Stimulated activated naive CD8-positive, alpha-beta T cell treated with anti-CD3 and anti-CD28 coated beads, Interleukin-15, amount 100 ng/mL, for 72 hours (primary cell): Measurements from ENCODE around the gene CWC15.
"Not testable (repeated sequence)": the region's sequence is repeated elsewhere in the genome, so short reads cannot be mapped to it uniquely, and the experiment has no call there.

ENCODE experiments used
- ATAC-seq: fragments of 150-1000 bp; cut with Tn5 transposase; 2 replicates; pipeline ENCODE4 v1.10.0; 2021; ENCODE audit warnings: mild to moderate bottlenecking, moderate library complexity
- DNase-seq, 2 donors: peaks; one replicate each; pipeline ENCODE4 v3.0.0; 2021 to 2022
- H3K27ac Mint-ChIP-seq, 2 donors: one replicate each; pipeline ENCODE4 v1.8.0; 2022; ENCODE audit warnings: mild to moderate bottlenecking in 2 of 2, mixed read lengths in 2 of 2, moderate library complexity in 2 of 2
- H3K27me3 Mint-ChIP-seq: one replicate; pipeline ENCODE4 v1.8.0; 2022; ENCODE audit warnings: mixed read lengths
- H3K4me1 Mint-ChIP-seq: one replicate; pipeline ENCODE4 v1.8.0; 2022; ENCODE audit warnings: mild to moderate bottlenecking, mixed read lengths
- H3K4me3 Mint-ChIP-seq, 2 donors: one replicate each; pipeline ENCODE4 v1.8.0; 2022; ENCODE audit warnings: mild to moderate bottlenecking in 2 of 2, mixed read lengths in 2 of 2, moderate library complexity in 1 of 2
- H3K9me3 Mint-ChIP-seq, 2 donors: one replicate each; pipeline ENCODE4 v1.8.0; 2022; ENCODE audit warnings: mixed read lengths in 2 of 2

Gene CWC15

DNA sequence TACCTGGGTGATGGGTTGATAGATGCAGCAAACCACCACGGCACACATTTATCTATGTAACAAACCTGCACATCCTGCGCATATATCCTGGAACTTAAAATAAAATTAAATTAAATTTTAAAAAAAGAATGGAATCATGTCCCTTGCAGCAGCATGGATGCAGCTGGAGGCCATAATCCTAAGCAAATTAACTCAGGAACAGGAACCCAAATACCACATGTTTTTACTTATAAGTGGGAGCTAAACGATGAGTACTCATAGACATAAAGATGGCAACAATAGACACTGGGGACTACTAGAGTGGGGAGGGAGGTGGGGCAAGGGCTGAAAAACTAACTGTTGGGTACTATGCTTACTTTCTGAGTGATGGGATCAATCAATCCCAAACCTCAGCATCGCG is 40.9 kb downstream of the CWC15 start:
- H3K4me1 Mint-ChIP-seq: peaks cover 28% of the 10 kb centered on the region
- H3K4me3 Mint-ChIP-seq: no peak overlapping the region
- H3K27ac Mint-ChIP-seq: no peak overlapping the region
- ATAC-seq (no peak), DNase-seq (no peak)
- H3K9me3 Mint-ChIP-seq: no peaks in the 10 kb centered on the region
- H3K27me3 Mint-ChIP-seq: no peaks in the 10 kb centered on the region

DNA sequence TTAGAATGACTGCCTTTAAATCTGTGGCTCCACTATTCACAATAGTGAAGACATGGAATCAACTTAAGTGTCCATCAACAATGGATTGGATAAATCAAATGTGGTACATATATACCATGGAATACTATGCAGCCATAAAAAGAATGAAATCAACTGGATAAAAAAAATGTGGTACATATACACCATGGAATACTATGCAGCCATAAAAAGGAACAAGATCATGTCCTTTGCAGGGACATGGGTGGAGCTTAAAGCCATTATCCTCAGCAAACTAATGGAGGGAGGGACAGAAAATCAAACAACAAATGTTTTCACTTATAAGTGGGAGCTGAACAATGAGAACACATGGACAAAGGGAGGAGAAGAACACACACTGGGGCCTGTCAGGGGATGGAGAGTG is 41.3 kb downstream of the CWC15 start:
- H3K4me1 Mint-ChIP-seq: peaks cover 29% of the 10 kb centered on the region
- H3K9me3 Mint-ChIP-seq, H3K27ac Mint-ChIP-seq, H3K4me3 Mint-ChIP-seq, H3K27me3 Mint-ChIP-seq, ATAC-seq, DNase-seq: not testable (repeated sequence)

DNA sequence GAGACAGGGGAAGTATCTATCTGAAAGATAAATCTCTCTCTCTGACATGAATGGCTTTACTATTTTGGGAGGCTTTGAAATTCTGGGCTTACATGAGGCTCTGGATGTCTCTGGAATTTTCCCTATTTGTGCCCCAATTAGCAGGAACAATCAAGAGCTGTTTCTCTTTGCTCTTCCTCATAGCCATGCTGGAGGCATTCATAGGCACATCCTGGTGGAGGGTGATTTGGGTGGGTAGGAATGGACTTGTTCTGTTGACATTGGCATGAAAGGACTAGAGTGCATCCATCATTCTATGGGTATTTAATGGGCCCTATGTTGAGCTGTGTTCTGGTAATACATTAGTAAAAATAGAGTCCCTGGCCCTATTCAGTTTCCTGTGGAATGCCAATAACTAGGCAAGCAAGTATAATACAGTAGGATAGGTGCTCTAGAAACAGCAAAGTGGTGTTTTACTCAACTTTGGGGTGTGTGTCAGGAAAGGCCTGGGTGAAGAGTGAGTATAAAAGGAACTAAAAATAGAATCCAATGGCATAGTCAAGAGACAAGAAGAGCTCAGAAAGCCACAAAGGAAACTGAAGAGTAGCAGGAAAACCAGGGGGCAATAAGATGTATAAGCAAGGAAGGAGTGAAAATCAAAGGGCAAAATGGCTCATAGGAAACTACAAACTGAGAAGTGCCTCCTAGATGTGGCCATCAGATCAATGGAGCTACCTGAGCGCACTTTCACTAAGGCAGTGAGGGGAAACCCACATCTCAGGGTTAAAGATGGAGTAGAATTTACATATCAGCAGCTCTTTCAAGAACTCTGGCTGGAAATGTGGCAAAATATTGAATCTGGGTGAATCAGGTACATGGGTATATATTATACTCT is 45.0 kb downstream of the CWC15 start:
- no peak overlapping the region for H3K4me3 Mint-ChIP-seq
- DNase-seq (no peak), ATAC-seq (no peak)
- H3K27ac Mint-ChIP-seq: peak overlapping the region in 1 of 2 donors; percentile 19
- no peaks in the 10 kb centered on the region for H3K27me3 Mint-ChIP-seq
- H3K9me3 Mint-ChIP-seq: peaks cover 5 to 17% of the 10 kb centered on the region in 2 donors
- peaks cover 39% of the 10 kb centered on the region for H3K4me1 Mint-ChIP-seq

DNA sequence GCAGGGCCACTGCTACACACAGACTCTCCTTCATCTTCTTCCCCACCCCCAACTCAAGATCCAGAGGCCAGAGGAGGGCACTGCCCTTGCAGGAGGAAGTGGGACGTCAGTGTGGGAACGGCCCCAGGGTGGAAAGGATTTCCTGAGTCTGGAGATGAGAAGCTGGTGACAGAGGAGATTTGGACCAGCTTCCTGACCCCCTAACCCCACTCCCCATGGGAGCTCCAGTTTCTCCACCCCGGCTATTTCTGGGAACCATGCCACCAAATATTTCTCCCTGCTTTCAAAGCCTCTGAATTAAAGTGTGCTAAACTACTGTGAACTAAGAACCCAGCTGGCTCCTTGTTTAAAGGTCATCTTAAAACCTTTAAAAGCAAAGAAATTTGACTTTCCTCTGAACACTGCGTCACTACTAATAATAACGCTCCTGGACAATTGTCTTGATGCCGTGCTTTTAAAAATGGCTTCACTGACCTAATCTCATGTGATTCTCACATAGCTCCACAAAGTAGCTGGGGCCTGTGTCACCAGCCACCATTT is 46.6 kb downstream of the CWC15 start:
- Mint-ChIP-seq H3K9me3 (peaks cover 5 to 17% of the 10 kb centered on the region in 2 donors), H3K27me3 (no peaks in the 10 kb centered on the region), H3K4me3 (no peak overlapping the region), H3K4me1 (peaks cover 39% of the 10 kb centered on the region), H3K27ac (no peak overlapping the region)
- DNase-seq: no peak
- ATAC-seq: no peak

DNA sequence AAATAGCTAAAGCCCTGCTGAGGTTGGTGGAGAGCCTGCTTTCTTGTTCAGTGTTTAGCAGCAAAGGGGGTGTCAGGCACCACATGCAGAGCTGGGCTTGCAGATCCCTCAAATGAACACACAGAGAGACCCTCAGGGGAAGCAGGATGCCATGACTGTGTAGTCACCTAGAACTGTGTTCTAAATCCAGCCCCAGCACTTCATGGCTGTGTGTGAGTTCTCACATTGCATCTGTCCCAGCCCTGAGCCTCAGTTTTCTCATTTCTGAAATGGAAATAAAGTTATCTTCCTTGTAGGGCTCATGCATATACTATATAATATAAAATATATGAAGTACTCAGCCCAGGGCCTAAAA is 47.1 kb downstream of the CWC15 start:
- DNase-seq (no peak), ATAC-seq (no peak)
- Mint-ChIP-seq H3K4me1 (peaks cover 39% of the 10 kb centered on the region), H3K27me3 (no peaks in the 10 kb centered on the region), H3K27ac (peak overlapping the region in 1 of 2 donors; percentile 29), H3K9me3 (peaks cover 5 to 17% of the 10 kb centered on the region in 2 donors), H3K4me3 (no peak overlapping the region)

DNA sequence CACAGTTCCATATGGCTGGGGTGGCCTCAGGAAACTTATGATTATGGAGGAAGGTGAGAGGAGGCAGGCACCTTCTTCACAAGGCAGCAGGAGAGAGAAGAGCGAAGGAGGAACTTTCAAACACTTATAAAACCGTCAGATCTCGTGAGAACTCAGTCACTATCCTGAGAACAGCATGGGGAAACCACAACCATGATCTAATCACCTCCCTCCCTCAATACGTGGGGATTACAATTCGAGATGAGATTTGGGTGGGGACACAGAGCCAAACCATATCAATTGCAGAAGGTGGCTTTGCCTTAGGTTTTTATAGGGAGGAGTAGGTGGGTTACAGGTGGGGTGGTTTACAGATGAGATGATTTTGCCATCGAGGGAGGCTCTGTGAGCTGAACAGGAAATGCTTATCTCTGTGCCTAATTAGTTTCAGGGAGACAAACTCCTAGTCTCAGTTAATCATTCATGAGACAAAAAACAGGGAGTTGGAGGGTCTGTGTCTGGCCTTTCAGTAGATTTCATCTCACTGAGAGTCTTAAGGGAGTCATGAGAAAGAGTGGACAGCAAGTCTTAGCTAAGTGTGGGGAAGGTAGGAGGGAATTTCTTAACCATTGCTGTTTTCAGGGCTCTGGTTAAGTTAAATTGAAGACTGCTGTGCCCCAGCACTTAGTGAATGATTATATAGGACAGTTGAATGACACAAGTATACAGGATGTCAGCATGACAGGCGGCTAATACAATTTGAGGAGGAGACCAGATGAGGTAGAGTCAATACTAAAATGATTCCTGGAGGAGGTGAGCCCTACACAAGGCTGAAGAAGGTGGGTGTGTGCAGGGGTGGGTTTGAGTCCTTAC is 47.7 kb downstream of the CWC15 start:
- DNase-seq (no peak), ATAC-seq (peak; percentile 19)
- H3K27ac Mint-ChIP-seq: peak overlapping the region in 1 of 2 donors; percentile 38
- H3K27me3 Mint-ChIP-seq: no peaks in the 10 kb centered on the region
- H3K4me1 Mint-ChIP-seq: peaks cover 39% of the 10 kb centered on the region
- no peak overlapping the region for H3K4me3 Mint-ChIP-seq
- H3K9me3 Mint-ChIP-seq: peaks cover 5 to 17% of the 10 kb centered on the region in 2 donors

DNA sequence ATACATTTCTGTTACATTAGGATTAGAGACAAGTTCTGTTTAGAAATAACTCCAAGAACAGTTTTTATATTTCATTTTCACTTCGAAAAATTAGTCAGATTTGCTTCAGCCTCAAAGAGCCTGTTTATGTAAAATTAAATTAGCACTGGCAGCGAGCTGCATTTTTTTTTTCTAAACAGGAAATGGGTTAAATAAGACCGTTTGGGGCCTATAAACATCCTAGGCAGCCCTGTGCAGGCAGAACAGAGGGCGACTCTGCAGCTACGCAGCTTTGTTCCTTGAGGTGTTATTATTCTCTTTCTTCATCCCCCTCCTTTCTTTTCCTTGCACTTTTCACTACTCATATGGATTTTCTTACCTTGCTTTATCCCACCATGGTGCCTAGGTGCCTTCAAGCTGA is 48.7 kb downstream of the CWC15 start:
- Mint-ChIP-seq H3K9me3 (peaks cover 5 to 17% of the 10 kb centered on the region in 2 donors), H3K27me3 (no peaks in the 10 kb centered on the region), H3K4me3 (peak overlapping the region; percentile 4), H3K4me1 (peaks cover 39% of the 10 kb centered on the region), H3K27ac (peak overlapping the region in 1 of 2 donors; percentile 38)
- ATAC-seq (peak; percentile 61), DNase-seq (no peak)

DNA sequence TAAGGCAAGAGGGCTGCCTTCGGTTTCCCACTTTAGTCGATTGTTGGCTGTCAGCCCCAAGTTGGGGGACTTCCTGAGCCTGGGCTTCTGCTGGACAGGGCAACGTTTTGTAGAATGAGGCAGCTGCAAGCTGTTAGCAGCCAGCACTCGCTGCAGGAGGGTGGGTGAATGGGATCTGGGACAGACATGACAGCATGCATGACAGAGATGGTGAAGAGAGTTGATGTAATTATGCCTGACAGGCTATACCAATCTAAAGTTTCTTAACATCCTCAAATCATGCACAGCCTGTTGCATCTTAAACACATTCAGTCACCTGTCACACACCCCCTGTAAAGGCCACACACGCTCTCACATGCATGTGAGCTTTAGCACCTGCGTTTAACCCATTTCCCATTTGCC is 49.2 kb downstream of the CWC15 start:
- Mint-ChIP-seq H3K9me3 (peaks cover 5 to 17% of the 10 kb centered on the region in 2 donors), H3K4me3 (peak overlapping the region in 1 of 2 donors; percentile 4), H3K4me1 (peaks cover 39% of the 10 kb centered on the region), H3K27ac (no peak overlapping the region), H3K27me3 (no peaks in the 10 kb centered on the region)
- DNase-seq (no peak), ATAC-seq (no peak)

DNA sequence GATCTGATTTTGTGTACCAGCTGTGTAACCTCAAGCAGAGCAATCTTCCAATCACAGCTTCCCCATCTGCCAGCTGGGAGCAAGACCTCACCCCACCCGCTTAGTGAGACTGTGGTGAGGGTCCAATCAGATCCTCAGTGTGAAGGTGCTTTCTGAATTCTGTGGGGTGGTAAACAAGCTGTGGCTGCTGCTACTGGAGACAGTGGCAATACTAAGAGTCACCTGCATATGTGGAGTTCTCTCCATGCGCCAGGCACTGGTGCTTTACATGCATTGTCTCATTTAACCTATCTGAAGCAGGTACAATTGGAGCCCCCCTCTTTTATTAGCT is 50.4 kb downstream of the CWC15 start:
- ATAC-seq: no peak
- Mint-ChIP-seq H3K27ac (no peak overlapping the region), H3K9me3 (peaks cover 5 to 17% of the 10 kb centered on the region in 2 donors), H3K4me3 (no peak overlapping the region), H3K4me1 (peaks cover 31% of the 10 kb centered on the region), H3K27me3 (no peaks in the 10 kb centered on the region)
- no peak for DNase-seq

DNA sequence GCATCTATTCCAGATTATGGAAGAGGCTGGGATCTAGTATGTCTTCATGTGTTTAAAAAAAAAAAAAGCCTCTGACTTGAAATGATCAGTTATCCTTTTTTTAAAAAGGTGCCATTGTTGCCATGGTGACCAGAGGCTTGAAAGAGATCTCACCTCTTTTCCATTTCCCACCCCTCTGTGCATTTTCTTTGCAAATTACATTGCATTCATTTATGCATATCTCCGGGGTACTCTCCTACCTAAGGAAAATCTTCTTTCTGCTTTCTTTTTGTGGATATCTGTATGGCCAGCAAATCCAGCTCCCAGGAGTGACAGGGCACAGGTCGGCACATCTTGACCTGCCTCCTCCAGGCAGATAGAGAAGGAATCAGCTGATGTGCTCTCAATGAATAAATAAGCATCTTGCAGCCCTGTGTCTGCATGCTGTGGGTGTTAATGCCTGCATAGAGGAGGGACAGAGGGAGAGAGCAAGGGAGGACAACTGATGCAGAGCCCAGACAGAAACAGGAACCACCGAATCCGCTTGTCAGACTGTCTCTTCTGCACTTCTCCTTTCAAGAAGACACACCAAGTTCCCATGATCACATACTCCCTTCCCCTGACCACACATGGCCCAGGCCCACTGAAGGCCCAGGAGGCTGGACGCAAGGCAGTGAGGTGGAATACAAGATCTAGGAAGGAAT is 50.9 kb downstream of the CWC15 start:
- ATAC-seq (no peak), DNase-seq (no peak)
- H3K4me1 Mint-ChIP-seq: peaks cover 30% of the 10 kb centered on the region

DNA sequence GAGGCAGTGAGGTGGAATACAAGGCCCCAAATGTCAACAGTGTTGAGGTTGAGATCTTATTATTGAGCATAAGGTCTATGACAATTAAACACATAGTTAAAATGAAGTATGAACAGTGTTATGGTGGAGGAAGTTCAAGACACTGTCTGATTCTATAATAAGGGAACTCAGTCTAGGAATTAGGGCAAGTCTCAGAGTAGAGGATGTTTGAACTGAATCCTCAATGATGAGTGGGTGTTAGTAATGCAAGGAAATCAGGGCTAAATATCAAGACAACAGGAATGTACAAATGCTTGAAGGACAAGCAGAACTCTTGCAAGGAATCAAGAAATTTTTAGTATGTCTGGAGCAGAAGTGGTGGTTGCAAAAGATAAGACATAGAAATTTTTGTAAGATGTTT is 53.0 kb downstream of the CWC15 start:
- ATAC-seq (no peak), DNase-seq (no peak)
- no peak overlapping the region for H3K4me3 Mint-ChIP-seq
- H3K27me3 Mint-ChIP-seq: no peaks in the 10 kb centered on the region
- peaks cover 0 to 8% of the 10 kb centered on the region in 2 donors for H3K9me3 Mint-ChIP-seq
- H3K27ac Mint-ChIP-seq: no peak overlapping the region
- peaks cover 14% of the 10 kb centered on the region for H3K4me1 Mint-ChIP-seq

More for the DNA sequence above, 50.9 kb downstream of the CWC15 start:
- Mint-ChIP-seq H3K27me3 (no peaks in the 10 kb centered on the region), H3K9me3 (peaks cover 5 to 17% of the 10 kb centered on the region in 2 donors), H3K4me3 (no peak overlapping the region), H3K27ac (peak overlapping the region in 1 of 2 donors; percentile 17)

DNA sequence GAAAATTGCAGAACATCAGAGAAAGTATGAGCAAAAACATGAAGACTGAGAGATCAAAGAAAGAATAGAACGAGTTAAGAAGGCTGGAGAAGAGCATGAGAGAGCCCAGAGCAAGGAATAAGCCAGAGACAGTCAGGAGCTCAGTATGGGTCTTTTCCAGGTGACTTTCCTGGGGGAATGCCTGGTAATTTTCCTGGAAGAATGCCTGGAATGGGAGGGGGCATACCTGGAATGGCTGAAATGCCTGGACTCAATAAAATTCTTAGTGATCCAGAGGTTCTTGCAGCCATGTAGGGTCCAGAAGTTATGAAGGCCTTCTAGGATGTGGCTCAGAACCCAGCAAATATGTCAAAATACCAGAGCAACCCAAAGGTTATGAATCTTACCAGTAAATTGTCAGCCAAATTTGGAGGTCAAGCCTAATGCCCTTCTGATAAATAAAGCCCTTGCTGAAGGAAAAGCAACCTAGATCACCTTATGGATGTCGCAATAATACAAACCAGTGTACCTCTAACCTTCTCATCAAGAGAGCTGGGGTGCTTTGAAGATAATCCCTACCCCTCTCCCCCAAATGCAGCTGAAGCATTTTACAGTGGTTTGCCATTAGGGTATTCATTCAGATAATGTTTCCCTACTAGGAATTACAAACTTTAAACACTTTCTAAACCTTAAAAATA is 59.5 kb downstream of the CWC15 start:
- not testable (repeated sequence) for H3K27ac Mint-ChIP-seq, DNase-seq, H3K4me1 Mint-ChIP-seq, H3K9me3 Mint-ChIP-seq, ATAC-seq, H3K27me3 Mint-ChIP-seq, H3K4me3 Mint-ChIP-seq

DNA sequence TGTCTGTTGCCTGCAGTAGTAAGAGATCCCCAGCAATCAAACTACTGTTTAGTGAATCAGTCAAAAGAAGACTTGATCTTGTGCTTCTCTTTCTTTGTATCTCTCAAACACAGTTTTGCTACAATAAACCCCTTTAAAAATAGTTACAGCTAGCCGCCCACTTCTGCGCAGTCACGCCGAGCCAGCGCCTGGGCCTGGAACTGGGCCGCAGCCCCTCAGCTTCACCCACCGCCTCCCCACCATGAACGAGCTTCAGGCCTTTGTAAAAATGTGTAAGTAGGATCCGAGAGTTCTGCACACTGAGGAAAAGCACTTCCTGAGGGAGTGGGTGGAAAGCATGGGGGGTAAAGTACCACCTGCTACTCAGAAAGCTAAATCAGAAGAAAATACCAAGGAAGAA is 60.5 kb downstream of the CWC15 start:
- Mint-ChIP-seq H3K27ac (no peak overlapping the region), H3K27me3 (no peaks in the 10 kb centered on the region)

More for the DNA sequence above, 60.5 kb downstream of the CWC15 start:
- ATAC-seq (no peak), DNase-seq (no peak)
- Mint-ChIP-seq H3K4me1 (no peaks in the 10 kb centered on the region), H3K9me3 (no peaks in the 10 kb centered on the region), H3K4me3 (no peak overlapping the region)
